HCT116 (cell line): ENCODE measurements around the gene ALDH4A1. TPM values are rescaled to one million over a fixed set of nuclear protein-coding genes. Genes with fewer than 3 reads are reported as not detected.

Experiments
- ATAC-seq: fragments of 200-7000 bp; cut with Tn5 transposase; 2 replicates; pipeline ENCODE4 v1.9.1; 2020; ENCODE audit warnings: mild to moderate bottlenecking, moderate library complexity
- BruUV-seq: library from RNA; stranded (reverse); fragments of 400-500 nt; replicated peaks from 2 replicates; lab custom pipeline; 2021; lab: Mats Ljungman, UMichigan
- CTCF ChIA-PET: fragments of 300-600 bp; sonication (Branson Sonifier 250); formaldehyde crosslinking; loops from one replicate; lab custom pipeline; 2021; ENCODE audit warnings: antibody characterized with exemption; lab: Charles Lee
- POLR2A ChIA-PET: fragments of 300-600, 350-600 bp; sonication (Branson Sonifier 250); formaldehyde crosslinking; loops from one replicate; lab custom pipeline; 2021; ENCODE audit warnings: antibody characterized with exemption; lab: Charles Lee
- RAD21 ChIA-PET, 2 experiments: fragments of 300-600 bp; sonication (Branson Sonifier 250); formaldehyde crosslinking; loops; one replicate each; lab custom pipeline; 2023; ENCODE audit warnings: low total read pairs in 2 of 2; ENCODE audit not compliant: uncharacterized antibody in 2 of 2, unreplicated experiment in 2 of 2, low non-redundant PET in 1 of 2; lab: Charles Lee
- DNase-seq: peaks from one replicate; pipeline ENCODE4 v3.0.0-alpha.2; 2010; ENCODE audit warnings: low read depth, low spot score
- H2AFZ ChIP-seq: fragments of 200-600 bp; shearing (Covaris generic), sonication (generic); 2 replicates; pipeline ENCODE4 v1.6.1; 2017; ENCODE audit warnings: low read depth, mixed run types, mixed read lengths, antibody characterized with exemption, low read length; ENCODE audit not compliant: poor library complexity, severe bottlenecking
- H3K27ac ChIP-seq: 2 replicates; pipeline ENCODE4 v1.5.1; 2012; ENCODE audit warnings: low read depth, low read length
- H3K27me3 ChIP-seq: fragments of 200-600 bp; sonication (generic); 2 replicates; pipeline ENCODE4 v1.6.1; 2016; ENCODE audit warnings: mixed run types, low read length, mixed read lengths; ENCODE audit not compliant: insufficient read depth
- H3K36me3 ChIP-seq, 2 experiments: fragments of 200-500 bp in 1 of 2; fragments of 200-600 bp in 1 of 2; sonication (Bioruptor generic) in 1 of 2; sonication (generic) in 1 of 2; 2 replicates each; pipeline versions ENCODE4 v1.5.1 to v1.6.1; 2014 to 2016; ENCODE audit warnings: low read length in 2 of 2, inconsistent platforms in 1 of 2, mixed read lengths in 1 of 2, mixed run types in 1 of 2; ENCODE audit not compliant: insufficient read depth in 2 of 2, control insufficient read depth in 1 of 2
- H3K4me1 ChIP-seq, 2 experiments: fragments of 200-600 bp in 1 of 2; sonication (generic) in 1 of 2; 2 replicates each; pipeline versions ENCODE4 v1.5.1 to v1.6.1; 2012 to 2017; ENCODE audit warnings: low read length in 2 of 2, inconsistent platforms in 1 of 2, mild to moderate bottlenecking in 1 of 2, mixed read lengths in 1 of 2, mixed run types in 1 of 2, moderate library complexity in 1 of 2; ENCODE audit not compliant: insufficient read depth in 2 of 2, control insufficient read depth in 1 of 2
- H3K4me2 ChIP-seq: fragments of 200-600 bp; sonication (generic); 2 replicates; pipeline ENCODE4 v1.6.1; 2017; ENCODE audit warnings: mixed run types, low read length, mixed read lengths
- H3K4me3 ChIP-seq, 2 experiments: fragments of 200-600 bp in 1 of 2; sonication (generic) in 1 of 2; replicated peaks in 1 of 2; 2 replicates each; pipeline ENCODE4 v1.5.1; 2011 to 2016; ENCODE audit warnings: low read length in 2 of 2, control low read depth in 1 of 2, low read depth in 1 of 2, mild to moderate bottlenecking in 1 of 2, mixed read lengths in 1 of 2, mixed run types in 1 of 2
- H3K79me2 ChIP-seq: fragments of 200-600 bp; sonication (generic); 2 replicates; pipeline ENCODE4 v1.6.1; 2017; ENCODE audit warnings: mild to moderate bottlenecking, mixed run types, low read length, moderate library complexity, mixed read lengths; ENCODE audit not compliant: insufficient read depth
- H3K9ac ChIP-seq: fragments of 200-600 bp; sonication (generic); 2 replicates; pipeline ENCODE4 v1.6.1; 2016; ENCODE audit warnings: low read length, mixed read lengths
- H3K9me2 ChIP-seq: fragments of 200-600 bp; sonication (generic), shearing (Covaris generic); 2 replicates; pipeline ENCODE4 v1.6.1; 2017; ENCODE audit warnings: mixed run types, mild to moderate bottlenecking, moderate library complexity; ENCODE audit not compliant: insufficient read depth
- H3K9me3 ChIP-seq, 2 experiments: fragments of 200-500 bp in 1 of 2; fragments of 200-600 bp in 1 of 2; sonication (Bioruptor generic) in 1 of 2; sonication (generic) in 1 of 2; 2 replicates each; pipeline ENCODE4 v1.6.1; 2014 to 2017; ENCODE audit warnings: low read length in 2 of 2, mixed read lengths in 2 of 2, inconsistent platforms in 1 of 2, low read depth in 1 of 2, mild to moderate bottlenecking in 1 of 2, mixed run types in 1 of 2, moderate library complexity in 1 of 2; ENCODE audit not compliant: control insufficient read depth in 1 of 2, insufficient read depth in 1 of 2
- H4K20me1 ChIP-seq: fragments of 200-600 bp; sonication (generic), shearing (Covaris generic); 2 replicates; pipeline ENCODE4 v1.6.1; 2017; ENCODE audit warnings: mixed run types, mild to moderate bottlenecking, moderate library complexity; ENCODE audit not compliant: insufficient read depth
- CBX3 ChIP-seq: IDR thresholded peaks from 2 replicates; pipeline ENCODE4 v1.6.1; 2012; ENCODE audit warnings: low read depth
- CEBPB ChIP-seq: IDR thresholded peaks from 2 replicates; pipeline ENCODE4 v1.6.1; 2012; ENCODE audit warnings: low read depth
- EGR1 ChIP-seq: IDR thresholded peaks from 2 replicates; pipeline ENCODE4 v1.6.1; 2012; ENCODE audit warnings: low read depth
- ELF1 ChIP-seq: IDR thresholded peaks from 2 replicates; pipeline ENCODE4 v1.6.1; 2012; ENCODE audit warnings: low read depth, borderline replicate concordance
- FOSL1 ChIP-seq: IDR thresholded peaks from 2 replicates; pipeline ENCODE4 v1.6.1; 2012; ENCODE audit warnings: low read depth
- RAD21 ChIP-seq: IDR thresholded peaks from 2 replicates; pipeline ENCODE4 v1.6.1; 2012; ENCODE audit warnings: low read depth, mild to moderate bottlenecking
- SIN3A ChIP-seq: IDR thresholded peaks from 2 replicates; pipeline ENCODE4 v1.6.1; 2012; ENCODE audit warnings: low read depth
- TCF7L2 ChIP-seq: IDR thresholded peaks from 2 replicates; pipeline ENCODE4 v1.7.0; 2011; ENCODE audit warnings: borderline replicate concordance, inconsistent platforms; ENCODE audit not compliant: insufficient read depth, insufficient read length; ENCODE audit errors: extremely low read depth
- ZFX ChIP-seq: fragments of 450-650 bp; IDR thresholded peaks from 2 replicates; pipeline ENCODE4 v1.6.1; 2017
- ZNF274 ChIP-seq: fragments of 200-500 bp; sonication (Bioruptor generic); IDR thresholded peaks from 2 replicates; pipeline ENCODE4 v1.6.1; 2014; ENCODE audit warnings: mild to moderate bottlenecking, low read depth, low read length, inconsistent platforms
- intact Hi-C: fragments of 100-400 bp; cut with micrococcal nuclease; formaldehyde crosslinking; loops from 2 replicates; pipeline ENCODE4 v1.10.0; 2022
- total RNA-seq: library from RNA; stranded (reverse); gene quantifications from one replicate; pipeline ENCODE4 v1.2.1, GENCODE V29; 2021; ENCODE audit not compliant: unreplicated experiment
- TF ChIP-seq, protein P1 (sequence below): IDR thresholded peaks from 2 replicates; pipeline ENCODE4 v1.6.1; 2011; ENCODE audit warnings: mild to moderate bottlenecking, low read length, moderate library complexity; ENCODE audit not compliant: insufficient replicate concordance; ENCODE audit errors: extremely low read depth
- TF ChIP-seq, protein P2 (sequence below): IDR thresholded peaks from 2 replicates; pipeline ENCODE4 v1.6.1; 2012; ENCODE audit warnings: low read depth
- TF ChIP-seq, protein P3 (sequence below), 3 experiments: fragments of 200-600 bp in 1 of 3; sonication (generic) in 1 of 3; IDR thresholded peaks in 2 of 3; conservative IDR thresholded peaks in 1 of 3; 2 replicates each; pipeline ENCODE4 v1.5.1; 2012 to 2017; ENCODE audit warnings: low read depth in 2 of 3, low read length in 2 of 3, antibody characterized with exemption in 1 of 3, borderline replicate concordance in 1 of 3, control low read depth in 1 of 3, mild to moderate bottlenecking in 1 of 3, mixed read lengths in 1 of 3, mixed run types in 1 of 3, moderate library complexity in 1 of 3; ENCODE audit not compliant: insufficient read depth in 1 of 3
- TF ChIP-seq, protein P4 (sequence below): IDR thresholded peaks from 2 replicates; pipeline ENCODE4 v1.6.1; 2012

ALDH4A1 gene
- total RNA-seq, 1 experiment from 2014 or later: 12.6 TPM

DNA sequence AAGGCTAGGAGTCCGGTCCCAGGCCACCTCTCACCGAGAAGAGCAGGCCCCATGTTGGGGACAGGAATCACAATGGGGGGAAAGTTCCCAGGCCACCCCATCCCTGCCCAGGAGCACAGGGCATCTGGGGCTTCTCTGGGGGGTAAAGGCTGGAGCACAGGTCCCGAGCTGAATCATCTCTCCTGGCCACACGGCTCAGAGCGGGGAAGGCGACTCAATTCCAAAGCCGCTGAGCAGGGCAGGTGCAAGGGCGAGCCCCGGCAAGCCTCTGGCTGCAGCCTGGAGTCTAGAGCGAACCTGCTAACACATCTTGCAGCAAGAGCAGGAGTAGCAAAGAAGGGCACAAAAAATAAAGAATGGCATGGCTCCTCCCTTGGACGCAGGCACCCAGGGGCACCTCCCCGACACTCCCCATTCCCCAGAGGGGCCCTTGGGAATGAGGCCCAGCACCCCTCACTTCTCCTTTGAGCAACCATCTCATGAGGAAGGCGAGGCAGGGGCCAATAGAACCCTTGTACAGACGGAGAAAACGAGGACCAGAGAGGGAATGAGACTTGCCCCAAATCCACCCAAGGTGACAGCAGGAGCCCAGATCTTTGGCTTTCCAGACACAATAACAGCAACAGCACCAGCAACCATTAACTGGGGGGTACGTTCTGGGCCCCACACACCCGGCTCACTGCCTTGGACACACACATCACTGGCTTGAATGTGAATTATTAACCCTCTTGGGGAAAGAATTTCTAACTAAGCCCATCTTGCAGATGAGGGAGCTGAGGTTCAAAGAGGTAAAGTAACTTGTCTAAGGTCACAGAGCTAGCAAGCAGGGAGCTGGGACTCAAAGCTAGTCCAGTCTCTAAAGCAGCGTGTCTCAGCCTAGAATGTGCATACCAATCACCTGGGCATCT, 20.7 kb upstream of the ALDH4A1 start:
- H3K4me3 ChIP-seq: no peak overlapping the region
- ChIA-PET RAD21 (no interaction called here), POLR2A (no interaction called here)

More for the DNA sequence above, 20.7 kb upstream of the ALDH4A1 start:
- no peak for ATAC-seq
- H3K4me1 ChIP-seq: peaks cover 36 to 58% of the 10 kb centered on the region in 2 experiments
- CTCF ChIA-PET: interaction anchor here (1.0 to 2.1 kb wide), 3 partner anchors 10 to 16 kb away, joined by 5 to 14 read pairs (median 5); no protein-coding TSS in a partner anchor
- no peak overlapping the region for H2AFZ ChIP-seq
- no peak for TF ChIP-seq RAD21
- no peak for TF ChIP-seq ZNF274
- TF ChIP-seq CBX3: no peak
- TF ChIP-seq, protein P1, sequence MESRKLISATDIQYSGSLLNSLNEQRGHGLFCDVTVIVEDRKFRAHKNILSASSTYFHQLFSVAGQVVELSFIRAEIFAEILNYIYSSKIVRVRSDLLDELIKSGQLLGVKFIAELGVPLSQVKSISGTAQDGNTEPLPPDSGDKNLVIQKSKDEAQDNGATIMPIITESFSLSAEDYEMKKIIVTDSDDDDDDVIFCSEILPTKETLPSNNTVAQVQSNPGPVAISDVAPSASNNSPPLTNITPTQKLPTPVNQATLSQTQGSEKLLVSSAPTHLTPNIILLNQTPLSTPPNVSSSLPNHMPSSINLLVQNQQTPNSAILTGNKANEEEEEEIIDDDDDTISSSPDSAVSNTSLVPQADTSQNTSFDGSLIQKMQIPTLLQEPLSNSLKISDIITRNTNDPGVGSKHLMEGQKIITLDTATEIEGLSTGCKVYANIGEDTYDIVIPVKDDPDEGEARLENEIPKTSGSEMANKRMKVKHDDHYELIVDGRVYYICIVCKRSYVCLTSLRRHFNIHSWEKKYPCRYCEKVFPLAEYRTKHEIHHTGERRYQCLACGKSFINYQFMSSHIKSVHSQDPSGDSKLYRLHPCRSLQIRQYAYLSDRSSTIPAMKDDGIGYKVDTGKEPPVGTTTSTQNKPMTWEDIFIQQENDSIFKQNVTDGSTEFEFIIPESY: no peak
- TF ChIP-seq ZFX: no peak
- TF ChIP-seq FOSL1: no peak
- TF ChIP-seq, protein P2, sequence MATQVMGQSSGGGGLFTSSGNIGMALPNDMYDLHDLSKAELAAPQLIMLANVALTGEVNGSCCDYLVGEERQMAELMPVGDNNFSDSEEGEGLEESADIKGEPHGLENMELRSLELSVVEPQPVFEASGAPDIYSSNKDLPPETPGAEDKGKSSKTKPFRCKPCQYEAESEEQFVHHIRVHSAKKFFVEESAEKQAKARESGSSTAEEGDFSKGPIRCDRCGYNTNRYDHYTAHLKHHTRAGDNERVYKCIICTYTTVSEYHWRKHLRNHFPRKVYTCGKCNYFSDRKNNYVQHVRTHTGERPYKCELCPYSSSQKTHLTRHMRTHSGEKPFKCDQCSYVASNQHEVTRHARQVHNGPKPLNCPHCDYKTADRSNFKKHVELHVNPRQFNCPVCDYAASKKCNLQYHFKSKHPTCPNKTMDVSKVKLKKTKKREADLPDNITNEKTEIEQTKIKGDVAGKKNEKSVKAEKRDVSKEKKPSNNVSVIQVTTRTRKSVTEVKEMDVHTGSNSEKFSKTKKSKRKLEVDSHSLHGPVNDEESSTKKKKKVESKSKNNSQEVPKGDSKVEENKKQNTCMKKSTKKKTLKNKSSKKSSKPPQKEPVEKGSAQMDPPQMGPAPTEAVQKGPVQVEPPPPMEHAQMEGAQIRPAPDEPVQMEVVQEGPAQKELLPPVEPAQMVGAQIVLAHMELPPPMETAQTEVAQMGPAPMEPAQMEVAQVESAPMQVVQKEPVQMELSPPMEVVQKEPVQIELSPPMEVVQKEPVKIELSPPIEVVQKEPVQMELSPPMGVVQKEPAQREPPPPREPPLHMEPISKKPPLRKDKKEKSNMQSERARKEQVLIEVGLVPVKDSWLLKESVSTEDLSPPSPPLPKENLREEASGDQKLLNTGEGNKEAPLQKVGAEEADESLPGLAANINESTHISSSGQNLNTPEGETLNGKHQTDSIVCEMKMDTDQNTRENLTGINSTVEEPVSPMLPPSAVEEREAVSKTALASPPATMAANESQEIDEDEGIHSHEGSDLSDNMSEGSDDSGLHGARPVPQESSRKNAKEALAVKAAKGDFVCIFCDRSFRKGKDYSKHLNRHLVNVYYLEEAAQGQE: no peak
- TF ChIP-seq, protein P3, sequence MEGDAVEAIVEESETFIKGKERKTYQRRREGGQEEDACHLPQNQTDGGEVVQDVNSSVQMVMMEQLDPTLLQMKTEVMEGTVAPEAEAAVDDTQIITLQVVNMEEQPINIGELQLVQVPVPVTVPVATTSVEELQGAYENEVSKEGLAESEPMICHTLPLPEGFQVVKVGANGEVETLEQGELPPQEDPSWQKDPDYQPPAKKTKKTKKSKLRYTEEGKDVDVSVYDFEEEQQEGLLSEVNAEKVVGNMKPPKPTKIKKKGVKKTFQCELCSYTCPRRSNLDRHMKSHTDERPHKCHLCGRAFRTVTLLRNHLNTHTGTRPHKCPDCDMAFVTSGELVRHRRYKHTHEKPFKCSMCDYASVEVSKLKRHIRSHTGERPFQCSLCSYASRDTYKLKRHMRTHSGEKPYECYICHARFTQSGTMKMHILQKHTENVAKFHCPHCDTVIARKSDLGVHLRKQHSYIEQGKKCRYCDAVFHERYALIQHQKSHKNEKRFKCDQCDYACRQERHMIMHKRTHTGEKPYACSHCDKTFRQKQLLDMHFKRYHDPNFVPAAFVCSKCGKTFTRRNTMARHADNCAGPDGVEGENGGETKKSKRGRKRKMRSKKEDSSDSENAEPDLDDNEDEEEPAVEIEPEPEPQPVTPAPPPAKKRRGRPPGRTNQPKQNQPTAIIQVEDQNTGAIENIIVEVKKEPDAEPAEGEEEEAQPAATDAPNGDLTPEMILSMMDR (IDR thresholded peaks at IDR 0.05 in 2 of 3, conservative IDR thresholded peaks at IDR 0.05 in 1 of 3; ENCODE audit: borderline replicate concordance in 1 of 3, insufficient read depth in 1 of 3, low read depth in 2 of 3, low read length in 2 of 3): no peak
- no peak for TF ChIP-seq ELF1
- TF ChIP-seq, protein P4, sequence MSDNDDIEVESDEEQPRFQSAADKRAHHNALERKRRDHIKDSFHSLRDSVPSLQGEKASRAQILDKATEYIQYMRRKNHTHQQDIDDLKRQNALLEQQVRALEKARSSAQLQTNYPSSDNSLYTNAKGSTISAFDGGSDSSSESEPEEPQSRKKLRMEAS: no peak
- no peak for TF ChIP-seq SIN3A
- no peak for TF ChIP-seq EGR1
- no peak for TF ChIP-seq CEBPB
- no peak for TF ChIP-seq TCF7L2
- no TSS peak for BruUV-seq
- no peak overlapping the region; the same call in 1 of the 2 replicates for H3K4me2 ChIP-seq
- no peak for DNase-seq
- H3K27ac ChIP-seq: peak overlapping the region; percentile 17; the same call in 1 of the 2 replicates
- intact Hi-C loops: no loop called here
- no peaks in the 10 kb centered on the region for H3K9me3 ChIP-seq
- no peaks in the 10 kb centered on the region for H3K36me3 ChIP-seq
- H4K20me1 ChIP-seq: no peaks in the 10 kb centered on the region
- no peaks in the 10 kb centered on the region for H3K9me2 ChIP-seq
- H3K79me2 ChIP-seq: peaks cover 62% of the 10 kb centered on the region
- H3K27me3 ChIP-seq: no peaks in the 10 kb centered on the region
- no peak overlapping the region for H3K9ac ChIP-seq
